ENCODE results near the gene OSBP2.

OSBP2 gene

DNA sequence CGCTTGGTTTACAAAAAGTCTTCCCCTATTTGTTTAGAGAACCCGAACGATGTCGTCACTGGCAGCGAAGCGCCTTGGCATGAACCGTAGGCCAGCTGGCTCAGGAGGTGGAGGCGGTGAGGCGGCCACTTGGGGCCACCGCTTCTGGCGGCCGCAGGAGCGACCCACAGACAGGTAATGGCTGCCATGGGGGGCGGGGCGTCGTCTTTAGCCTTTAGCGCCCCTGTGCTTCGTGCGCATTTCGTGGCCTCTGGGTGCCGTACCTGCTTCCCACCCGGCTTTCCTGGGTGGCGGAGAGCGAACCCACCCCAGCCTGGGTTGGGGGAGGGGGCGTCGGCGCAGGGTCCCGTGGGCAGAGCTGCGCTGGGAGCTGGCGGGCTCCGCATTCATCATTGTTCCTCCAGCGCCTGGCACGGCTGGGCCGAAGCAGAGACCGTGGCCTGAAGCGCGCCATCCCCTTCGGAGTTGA lies 469 bp upstream of the OSBP2 start:
- TF ChIP-seq EZH2phosphoT487 (IDR thresholded peaks at IDR 0.05; ENCODE audit: low read depth) = no peak
- TF ChIP-seq, protein P1, sequence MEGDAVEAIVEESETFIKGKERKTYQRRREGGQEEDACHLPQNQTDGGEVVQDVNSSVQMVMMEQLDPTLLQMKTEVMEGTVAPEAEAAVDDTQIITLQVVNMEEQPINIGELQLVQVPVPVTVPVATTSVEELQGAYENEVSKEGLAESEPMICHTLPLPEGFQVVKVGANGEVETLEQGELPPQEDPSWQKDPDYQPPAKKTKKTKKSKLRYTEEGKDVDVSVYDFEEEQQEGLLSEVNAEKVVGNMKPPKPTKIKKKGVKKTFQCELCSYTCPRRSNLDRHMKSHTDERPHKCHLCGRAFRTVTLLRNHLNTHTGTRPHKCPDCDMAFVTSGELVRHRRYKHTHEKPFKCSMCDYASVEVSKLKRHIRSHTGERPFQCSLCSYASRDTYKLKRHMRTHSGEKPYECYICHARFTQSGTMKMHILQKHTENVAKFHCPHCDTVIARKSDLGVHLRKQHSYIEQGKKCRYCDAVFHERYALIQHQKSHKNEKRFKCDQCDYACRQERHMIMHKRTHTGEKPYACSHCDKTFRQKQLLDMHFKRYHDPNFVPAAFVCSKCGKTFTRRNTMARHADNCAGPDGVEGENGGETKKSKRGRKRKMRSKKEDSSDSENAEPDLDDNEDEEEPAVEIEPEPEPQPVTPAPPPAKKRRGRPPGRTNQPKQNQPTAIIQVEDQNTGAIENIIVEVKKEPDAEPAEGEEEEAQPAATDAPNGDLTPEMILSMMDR (IDR thresholded peaks at IDR 0.05; ENCODE audit: low read depth, low read length) = no peak
- peak overlapping the region; percentile 60 for H3K9ac ChIP-seq (ENCODE audit: low read length)
- no peaks in the 10 kb centered on the region for H3K79me2 ChIP-seq (ENCODE audit: low read length)
- no peaks in the 10 kb centered on the region for H3K9me3 ChIP-seq (ENCODE audit: insufficient read depth, low read length)
- no peaks in the 10 kb centered on the region for H4K20me1 ChIP-seq (ENCODE audit: insufficient read depth, low read length)
- H3K27ac ChIP-seq (ENCODE audit: low read length) = no peak overlapping the region
- H3K27me3 ChIP-seq (ENCODE audit: low read depth, low read length) = peaks cover 28% of the 10 kb centered on the region; the same call in 1 of the 2 replicates
- peak overlapping the region; percentile 86 for H2AFZ ChIP-seq (ENCODE audit: low read depth, low read length)
- peak overlapping the region; percentile 71 for H3K4me2 ChIP-seq (ENCODE audit: low read length)
- H3K4me3 ChIP-seq (ENCODE audit: low read length) = peak overlapping the region; percentile 79
- no peaks in the 10 kb centered on the region for H3K4me1 ChIP-seq (ENCODE audit: low read length)
- no peaks in the 10 kb centered on the region for H3K36me3 ChIP-seq (replicated peaks; ENCODE audit: low read depth, low read length)

DNA sequence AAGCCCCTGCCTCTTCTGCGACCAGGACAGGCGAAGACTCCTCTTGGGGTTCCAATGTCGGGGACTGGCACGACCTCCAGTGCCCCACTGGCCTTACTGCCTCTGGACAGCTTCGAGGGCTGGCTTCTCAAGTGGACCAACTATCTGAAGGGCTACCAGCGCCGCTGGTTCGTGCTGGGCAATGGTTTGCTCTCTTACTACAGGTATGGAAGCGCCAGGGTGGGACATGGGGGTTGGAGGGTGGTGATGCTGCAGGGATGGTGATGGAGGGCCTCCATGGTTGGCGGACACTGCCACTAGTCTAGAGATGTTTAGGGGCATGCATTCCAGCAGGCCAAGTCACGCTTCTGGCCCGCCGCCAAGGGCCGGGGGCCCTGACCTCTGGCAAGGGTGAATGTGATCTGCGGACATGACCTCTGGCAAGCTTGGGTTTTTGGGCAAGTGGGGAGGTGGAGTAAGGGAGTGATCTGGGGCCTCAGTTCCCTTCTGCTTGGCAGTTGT lies 727 bp downstream of the OSBP2 start:
- no peak overlapping the region for H3K4me3 ChIP-seq (ENCODE audit: low read length)
- H3K79me2 ChIP-seq (ENCODE audit: low read length) = no peaks in the 10 kb centered on the region
- no peak overlapping the region for H3K9ac ChIP-seq (ENCODE audit: low read length)
- no peaks in the 10 kb centered on the region for H3K36me3 ChIP-seq (replicated peaks; ENCODE audit: low read depth, low read length)
- H4K20me1 ChIP-seq (ENCODE audit: insufficient read depth, low read length) = no peaks in the 10 kb centered on the region
- TF ChIP-seq EZH2phosphoT487 (IDR thresholded peaks at IDR 0.05; ENCODE audit: low read depth) = no peak
- no peak overlapping the region for H2AFZ ChIP-seq (ENCODE audit: low read depth, low read length)
- peaks cover 32% of the 10 kb centered on the region for H3K27me3 ChIP-seq (ENCODE audit: low read depth, low read length)
- no peak overlapping the region for H3K27ac ChIP-seq (ENCODE audit: low read length)
- no peak overlapping the region for H3K4me2 ChIP-seq (ENCODE audit: low read length)
- H3K9me3 ChIP-seq (ENCODE audit: insufficient read depth, low read length) = no peaks in the 10 kb centered on the region
- no peaks in the 10 kb centered on the region for H3K4me1 ChIP-seq (ENCODE audit: low read length)

DNA sequence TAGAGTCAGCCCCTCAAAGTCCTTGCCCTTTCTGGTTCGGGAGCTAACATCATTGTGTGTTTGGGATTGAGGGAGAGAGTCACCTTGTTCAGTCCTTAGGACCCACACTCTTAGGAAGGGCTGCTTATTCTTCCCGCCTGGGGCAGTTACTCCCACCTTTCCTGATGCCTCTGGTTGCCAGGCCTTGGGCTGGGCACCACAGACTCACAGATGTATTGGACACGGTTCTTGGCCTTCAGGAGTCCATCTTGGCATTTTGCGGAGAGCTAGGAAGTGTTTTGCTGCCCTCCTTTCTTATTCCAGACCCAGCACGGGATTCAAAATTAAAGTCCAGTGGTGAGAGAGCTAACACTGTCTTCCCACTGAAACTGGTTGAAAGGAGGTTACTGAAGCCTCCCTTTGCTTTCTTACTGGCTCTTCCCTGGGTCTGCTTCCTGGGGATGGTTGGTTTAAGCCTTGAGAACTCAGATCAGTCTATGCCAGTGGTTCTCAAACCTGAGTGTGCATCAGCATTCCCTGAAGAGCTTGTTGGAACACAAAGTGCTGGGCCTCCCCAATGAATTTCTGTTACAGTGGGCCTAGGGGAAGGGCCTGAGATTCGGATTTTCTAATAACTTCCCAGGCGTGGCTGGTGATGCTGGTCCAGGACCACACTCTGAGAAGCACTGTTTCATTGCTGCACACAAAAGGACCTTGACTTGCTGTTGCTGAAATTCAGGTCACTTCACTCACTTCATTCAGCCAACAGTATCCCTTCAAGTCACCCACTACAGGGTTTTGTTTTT lies 1.4 kb downstream of the OSBP2 start:
- Histone ChIP-seq H3K27ac (ENCODE audit: low read length) (no peak overlapping the region), H3K36me3 (replicated peaks; ENCODE audit: low read depth, low read length) (no peaks in the 10 kb centered on the region), H4K20me1 (ENCODE audit: insufficient read depth, low read length) (no peaks in the 10 kb centered on the region), H3K4me2 (ENCODE audit: low read length) (no peak overlapping the region), H3K9ac (ENCODE audit: low read length) (no peak overlapping the region), H3K4me3 (ENCODE audit: low read length) (no peak overlapping the region), H3K4me1 (ENCODE audit: low read length) (no peaks in the 10 kb centered on the region), H3K27me3 (ENCODE audit: low read depth, low read length) (peaks cover 31% of the 10 kb centered on the region), H2AFZ (ENCODE audit: low read depth, low read length) (no peak overlapping the region), H3K9me3 (ENCODE audit: insufficient read depth, low read length) (no peaks in the 10 kb centered on the region), H3K79me2 (ENCODE audit: low read length) (no peaks in the 10 kb centered on the region)
- no peak for TF ChIP-seq EZH2phosphoT487 (IDR thresholded peaks at IDR 0.05; ENCODE audit: low read depth)
- TF ChIP-seq, protein P1 (IDR thresholded peaks at IDR 0.05; ENCODE audit: low read depth, low read length) = no peak

DNA sequence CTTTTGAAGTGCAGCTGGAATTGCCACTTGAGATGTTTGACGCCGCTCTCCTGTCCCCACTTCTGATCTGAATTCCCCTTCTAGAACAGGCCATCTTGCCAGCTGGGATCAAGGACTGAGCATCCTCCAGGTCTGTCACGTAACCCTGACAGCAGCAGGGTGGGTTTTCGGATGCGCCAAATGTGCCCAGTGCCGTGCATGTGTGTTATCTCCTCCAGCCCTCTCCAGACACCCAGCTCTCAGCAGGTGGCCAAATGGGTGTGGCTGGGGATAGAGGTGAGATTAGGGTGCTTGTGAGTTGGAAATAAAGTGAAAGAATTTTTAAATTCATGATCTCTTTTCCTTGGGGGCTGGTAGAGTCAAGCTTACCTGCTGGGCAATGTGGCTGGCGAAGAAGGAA lies 3.3 kb downstream of the OSBP2 start:
- TF ChIP-seq EZH2phosphoT487 (IDR thresholded peaks at IDR 0.05; ENCODE audit: low read depth) = no peak
- TF ChIP-seq, protein P1 (IDR thresholded peaks at IDR 0.05; ENCODE audit: low read depth, low read length) = no peak
- no peaks in the 10 kb centered on the region for H3K4me1 ChIP-seq (ENCODE audit: low read length)
- no peaks in the 10 kb centered on the region for H3K79me2 ChIP-seq (ENCODE audit: low read length)
- no peaks in the 10 kb centered on the region for H4K20me1 ChIP-seq (ENCODE audit: insufficient read depth, low read length)
- no peak overlapping the region for H3K4me3 ChIP-seq (ENCODE audit: low read length)
- H3K27me3 ChIP-seq (ENCODE audit: low read depth, low read length) = peaks cover 37% of the 10 kb centered on the region
- H3K27ac ChIP-seq (ENCODE audit: low read length) = no peak overlapping the region
- H3K9me3 ChIP-seq (ENCODE audit: insufficient read depth, low read length) = no peaks in the 10 kb centered on the region
- H3K4me2 ChIP-seq (ENCODE audit: low read length) = no peak overlapping the region
- H2AFZ ChIP-seq (ENCODE audit: low read depth, low read length) = no peak overlapping the region
- H3K36me3 ChIP-seq (replicated peaks; ENCODE audit: low read depth, low read length) = no peaks in the 10 kb centered on the region
- H3K9ac ChIP-seq (ENCODE audit: low read length) = no peak overlapping the region

All from OCI-LY3 (cell line).